ENCODE data around the gene SHISA7. TPM values are rescaled to one million over a fixed set of nuclear protein-coding genes. Genes with fewer than 3 reads are reported as not detected.
A peak's percentile ranks its signal among the peaks of the same experiment; 100 is the strongest.

Gene SHISA7
- not detected for total RNA-seq

DNA sequence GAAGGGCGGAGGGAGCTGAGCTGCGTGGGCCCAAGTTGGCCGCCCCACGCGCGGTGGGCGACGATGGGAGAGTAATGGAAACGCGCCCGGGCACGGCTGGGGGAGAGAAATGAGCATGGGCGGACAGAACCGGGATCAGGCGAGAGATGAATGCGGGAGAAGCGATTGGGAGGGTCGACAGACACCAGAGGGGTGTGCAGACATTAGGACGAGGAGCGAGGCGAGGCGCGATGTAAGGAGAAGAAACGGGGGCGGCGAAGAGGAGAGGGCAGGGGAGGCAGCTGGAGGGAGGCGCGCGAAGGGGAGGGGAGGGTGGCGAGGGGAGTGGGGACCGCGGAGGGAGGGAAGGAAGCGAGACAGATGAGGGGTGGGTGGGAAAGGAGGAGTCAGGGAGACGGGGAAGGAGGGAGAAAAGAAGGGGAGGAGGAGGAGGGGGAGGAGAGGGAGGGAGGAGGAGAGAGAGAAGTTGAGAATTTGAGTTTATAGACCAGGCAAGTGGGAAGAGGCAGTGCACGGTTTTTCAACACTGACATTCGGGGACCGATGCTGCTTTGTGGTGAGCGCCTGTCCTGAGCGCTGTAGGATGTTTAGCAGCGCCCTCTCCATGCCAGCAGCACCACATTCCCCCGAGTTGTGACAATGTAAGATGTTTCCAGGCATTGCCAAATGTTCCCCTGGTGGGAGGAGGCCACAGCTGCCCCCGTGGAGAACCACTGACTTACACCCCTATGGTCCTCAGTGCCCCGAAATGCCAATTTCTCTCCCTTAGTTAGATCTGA, at the start of gene SHISA7:
Gene SHISA7, minus strand, starts transcription at position 256 of the 779 bp plus-strand sequence. CDS start 437 bp downstream, outside the sequence.
- ATAC-seq = no peak

DNA sequence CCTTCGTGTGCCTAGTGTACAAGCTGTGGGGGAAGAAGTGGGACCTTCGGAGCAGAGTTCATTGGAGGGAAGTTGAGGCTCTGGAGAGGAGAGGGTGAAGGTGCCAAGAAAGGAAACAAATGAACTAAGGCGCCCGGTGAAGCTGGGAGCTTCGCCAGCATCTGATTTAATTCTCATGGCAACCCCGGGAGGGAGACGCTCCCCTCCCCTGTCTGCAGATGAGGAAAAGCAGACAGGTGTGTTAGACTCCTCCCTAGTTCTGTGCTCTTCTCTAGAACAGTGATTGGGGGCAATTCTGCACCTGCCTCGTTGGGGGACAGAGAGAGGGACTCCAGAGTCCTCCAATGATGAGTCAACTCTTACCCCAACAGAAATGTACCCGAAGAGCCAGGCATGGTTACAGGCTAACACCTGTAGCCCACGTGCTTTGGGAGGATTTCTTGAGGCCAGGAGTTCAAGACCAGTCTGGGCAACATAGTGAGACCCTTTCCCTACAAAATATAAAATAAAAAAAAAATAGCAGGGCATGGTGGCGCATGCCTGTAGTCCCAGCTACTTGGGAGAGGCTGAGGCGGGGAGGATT, 49.4 kb upstream of the SHISA7 start:
- peak; percentile 11 for ATAC-seq

DNA sequence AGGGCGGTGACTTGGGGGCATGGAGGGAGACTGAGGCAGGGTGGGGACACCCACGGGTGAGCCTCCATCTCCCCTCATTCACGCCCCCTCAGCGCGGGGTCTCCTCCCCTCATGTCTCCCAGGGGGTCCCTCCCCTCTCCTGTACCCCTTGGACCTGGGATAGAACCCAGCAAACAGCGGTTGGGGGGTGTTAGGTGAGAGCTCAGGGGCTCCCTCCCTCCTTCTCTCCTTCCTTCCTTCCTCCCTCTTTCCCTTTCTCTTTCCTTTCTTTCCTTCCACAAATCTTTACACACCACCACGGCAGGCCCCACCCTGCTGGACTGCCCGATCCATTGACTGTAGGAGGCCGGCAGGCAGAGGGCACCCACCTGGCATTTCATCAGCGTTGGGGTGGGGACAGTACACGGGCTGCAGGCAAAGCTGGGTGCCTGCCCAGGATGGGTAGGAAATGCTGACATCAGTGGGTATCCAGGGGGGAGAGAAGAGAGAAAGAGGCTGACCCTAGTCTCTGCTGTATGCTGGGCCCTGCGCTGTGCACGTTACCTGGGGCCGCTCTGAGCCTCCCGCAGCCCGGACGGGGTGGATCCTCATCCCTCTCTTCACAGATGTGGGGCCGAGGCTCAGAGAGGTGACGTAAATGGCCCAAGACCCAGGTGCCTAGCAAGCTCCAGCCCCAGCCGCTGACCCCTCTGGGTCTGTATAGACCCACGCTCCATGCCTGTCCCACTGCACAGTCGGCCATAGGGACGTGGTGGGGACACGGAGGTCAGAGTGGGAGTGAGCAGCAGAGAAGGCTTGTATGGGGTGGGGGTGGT, 48.7 kb upstream of the SHISA7 start:
- no peak for ATAC-seq

DNA sequence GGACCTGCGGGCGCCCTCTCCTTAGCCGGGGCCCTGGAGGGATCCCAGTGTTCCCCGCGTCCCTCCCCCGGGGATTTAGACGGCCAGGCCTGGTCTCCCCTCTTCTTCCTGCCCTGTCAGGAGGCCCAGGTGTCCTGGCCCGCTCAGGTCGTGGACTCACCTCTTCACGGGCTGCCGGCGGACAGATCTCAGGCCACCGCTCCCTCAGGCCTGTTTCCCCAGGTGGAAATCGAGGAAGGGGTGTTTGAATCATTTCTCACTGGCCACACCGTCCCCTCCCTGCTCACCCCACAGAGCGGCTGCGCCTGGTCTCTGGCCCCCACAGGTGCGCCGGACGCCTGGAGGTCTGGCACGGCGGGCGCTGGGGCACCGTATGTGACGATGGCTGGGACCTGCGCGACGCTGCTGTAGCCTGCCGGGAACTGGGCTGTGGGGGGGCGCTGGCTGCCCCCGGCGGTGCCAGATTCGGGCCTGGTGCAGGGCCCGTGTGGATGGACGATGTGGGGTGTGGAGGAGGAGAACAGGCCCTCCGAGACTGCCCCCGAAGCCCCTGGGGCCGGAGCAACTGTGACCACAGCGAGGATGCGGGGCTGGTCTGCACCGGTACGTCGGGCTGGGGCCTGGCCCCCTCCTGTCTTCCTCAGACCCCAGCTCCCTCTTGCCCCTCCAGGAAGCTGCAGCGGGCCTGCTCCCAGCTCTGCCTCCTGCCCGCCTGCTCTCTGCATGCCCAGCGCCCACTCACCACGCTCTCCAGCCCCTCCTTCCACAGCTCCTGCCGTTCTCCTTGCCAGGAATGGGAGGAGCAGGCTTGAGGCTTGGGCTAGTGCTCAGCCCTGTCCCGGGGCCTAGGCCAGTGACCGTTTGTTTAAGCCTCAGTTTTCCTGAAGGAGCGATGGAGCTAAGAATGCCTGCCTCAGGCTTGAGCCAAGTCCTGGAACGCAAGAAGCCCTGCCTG, 47.7 kb upstream of the SHISA7 start:
- ATAC-seq = no peak

DNA sequence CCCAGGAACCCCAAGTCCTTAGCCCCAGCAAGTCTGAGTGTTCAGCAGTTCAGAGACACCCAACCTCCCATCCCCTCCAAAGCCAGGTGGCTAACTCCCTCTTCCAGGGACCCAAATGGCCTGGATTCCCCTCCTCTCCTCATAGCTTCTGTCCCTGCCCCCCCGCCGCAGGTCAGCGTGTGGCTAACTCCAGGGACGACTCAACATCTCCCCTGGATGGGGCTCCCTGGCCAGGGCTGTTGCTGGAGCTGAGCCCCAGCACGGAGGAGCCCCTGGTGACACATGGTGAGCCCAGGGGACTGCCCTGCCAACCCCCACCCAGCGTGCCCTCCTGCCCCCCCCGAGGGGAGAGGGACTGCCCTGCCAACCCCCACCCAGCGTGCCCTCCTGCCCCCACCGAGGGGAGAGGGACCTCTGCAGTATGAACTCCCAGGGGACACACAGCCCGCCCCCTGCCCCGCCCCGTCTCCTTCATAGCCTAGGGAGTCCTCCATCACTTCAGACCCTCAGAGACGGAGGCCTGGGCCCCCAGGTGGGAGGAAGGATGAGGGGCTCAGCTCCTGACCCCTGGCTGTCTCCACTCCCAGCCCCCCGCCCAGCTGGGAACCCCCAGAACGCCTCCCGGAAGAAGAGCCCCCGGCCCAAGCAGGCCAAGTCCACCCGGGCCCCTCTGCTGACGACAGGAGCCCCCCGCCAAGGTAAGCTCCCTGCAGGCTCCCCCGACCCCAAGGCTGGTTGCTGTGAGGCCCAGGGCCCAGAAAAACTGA, 46.8 kb upstream of the SHISA7 start:
- ATAC-seq = no peak

- no peak for ATAC-seq
These were observed 46.0 kb upstream of the SHISA7 start for GRCh38 chr19:55488986-55489710.

- ATAC-seq = no peak
These were observed 45.0 kb upstream of the SHISA7 start, which contains the start of gene SSC5D for GRCh38 chr19:55487924-55488687. TSS of gene SSC5D (plus strand) at chr19:55488436. CDS start at chr19:55488590, 154 bp downstream.

DNA sequence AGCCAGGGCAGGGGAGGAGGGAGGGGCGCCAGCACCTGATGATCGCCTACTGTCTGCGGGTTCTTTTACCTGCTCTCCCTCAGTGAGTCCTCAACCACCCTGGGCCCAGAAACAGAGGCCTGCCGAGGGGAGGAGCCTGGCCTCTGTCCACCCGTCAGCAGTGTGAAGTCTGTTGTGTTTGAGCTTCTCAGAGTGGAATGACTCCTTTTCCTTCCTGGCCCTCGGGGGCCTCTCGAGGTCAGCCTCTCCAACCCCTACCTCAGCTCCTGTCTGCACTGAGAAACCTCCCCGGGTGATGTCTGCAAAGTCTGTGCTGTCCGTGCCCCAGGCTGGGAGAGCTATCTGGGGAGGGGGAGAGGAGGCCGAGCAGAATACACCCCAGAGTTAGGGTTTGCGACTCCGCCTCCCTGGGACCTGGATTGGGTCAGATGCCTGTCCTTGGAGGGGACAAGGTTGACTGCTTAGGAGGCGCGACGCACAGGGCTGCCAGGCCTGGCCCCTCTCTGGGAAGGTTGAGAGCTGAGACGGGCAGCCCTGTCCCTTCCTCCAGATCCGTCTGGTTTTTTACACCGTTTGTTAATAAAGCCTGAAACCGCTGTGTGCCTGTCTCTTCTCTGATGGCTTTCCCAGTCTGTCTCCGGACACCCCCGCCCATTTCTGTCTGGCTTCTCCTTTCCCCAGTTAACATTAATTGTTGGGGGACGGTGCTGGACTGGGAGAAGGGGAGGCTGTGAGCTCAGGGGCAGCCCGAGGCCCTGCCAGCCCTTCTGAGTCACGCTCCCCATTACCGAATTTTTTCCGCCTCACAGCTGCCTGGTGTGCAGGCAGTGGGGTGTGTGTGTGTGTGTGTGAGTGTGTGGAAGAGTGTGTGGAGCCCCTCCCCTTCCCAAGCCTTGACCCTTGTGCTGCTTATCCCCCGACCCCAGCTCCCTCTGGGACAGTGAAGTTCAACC, 44.1 kb upstream of the SHISA7 start:
- ATAC-seq = peak; percentile 40

DNA sequence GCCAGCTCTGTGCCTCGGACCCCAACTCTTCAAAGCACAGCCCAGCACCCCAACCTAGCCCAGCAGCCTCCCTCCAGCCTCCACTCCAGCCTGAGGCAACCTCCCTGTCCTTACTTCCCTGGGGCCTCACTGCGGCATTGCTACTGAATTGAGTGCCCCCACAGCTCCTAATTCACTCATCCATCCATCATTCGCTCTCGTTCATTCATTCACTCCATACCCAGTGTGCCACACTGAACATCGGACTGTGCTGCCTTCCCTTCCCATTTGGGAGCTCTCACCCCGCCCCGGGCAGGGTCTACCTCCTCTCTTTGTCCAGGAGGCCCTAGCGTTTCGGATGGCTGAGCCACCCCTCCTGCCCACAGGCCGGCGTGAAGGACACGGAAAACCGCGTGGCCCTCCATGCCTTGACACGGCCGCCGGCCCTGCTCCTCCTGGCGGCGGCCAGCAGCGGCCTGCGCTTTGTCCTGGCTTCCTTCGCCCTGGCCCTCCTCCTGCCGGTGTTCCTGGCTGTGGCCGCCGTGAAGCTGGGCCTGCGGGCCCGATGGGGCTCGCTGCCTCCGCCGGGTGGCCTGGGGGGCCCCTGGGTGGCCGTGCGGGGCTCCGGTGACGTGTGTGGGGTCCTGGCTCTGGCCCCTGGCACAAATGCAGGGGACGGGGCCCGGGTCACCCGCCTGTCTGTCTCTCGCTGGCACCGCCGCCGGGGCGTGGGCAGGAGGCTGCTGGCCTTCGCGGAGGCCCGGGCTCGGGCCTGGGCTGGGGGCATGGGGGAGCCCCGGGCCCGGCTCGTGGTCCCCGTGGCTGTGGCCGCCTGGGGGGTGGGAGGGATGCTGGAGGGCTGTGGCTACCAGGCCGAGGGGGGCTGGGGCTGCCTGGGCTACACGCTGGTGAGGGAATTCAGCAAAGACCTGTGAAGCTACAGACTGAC, 43.2 kb upstream of the SHISA7 start:
- no peak for ATAC-seq

GRCh38 chr19:55485439-55486011, 42.4 kb upstream of the SHISA7 start:
- no peak for ATAC-seq

- ATAC-seq = peak; percentile 20
These were observed 41.7 kb upstream of the SHISA7 start, which contains the start of gene NAT14 for GRCh38 chr19:55484593-55485438. TSS of gene NAT14 (plus strand) at chr19:55485188. CDS start at chr19:55485709, 521 bp downstream.

- ATAC-seq = no peak
These were observed 40.8 kb upstream of the SHISA7 start for GRCh38 chr19:55483706-55484592.

DNA sequence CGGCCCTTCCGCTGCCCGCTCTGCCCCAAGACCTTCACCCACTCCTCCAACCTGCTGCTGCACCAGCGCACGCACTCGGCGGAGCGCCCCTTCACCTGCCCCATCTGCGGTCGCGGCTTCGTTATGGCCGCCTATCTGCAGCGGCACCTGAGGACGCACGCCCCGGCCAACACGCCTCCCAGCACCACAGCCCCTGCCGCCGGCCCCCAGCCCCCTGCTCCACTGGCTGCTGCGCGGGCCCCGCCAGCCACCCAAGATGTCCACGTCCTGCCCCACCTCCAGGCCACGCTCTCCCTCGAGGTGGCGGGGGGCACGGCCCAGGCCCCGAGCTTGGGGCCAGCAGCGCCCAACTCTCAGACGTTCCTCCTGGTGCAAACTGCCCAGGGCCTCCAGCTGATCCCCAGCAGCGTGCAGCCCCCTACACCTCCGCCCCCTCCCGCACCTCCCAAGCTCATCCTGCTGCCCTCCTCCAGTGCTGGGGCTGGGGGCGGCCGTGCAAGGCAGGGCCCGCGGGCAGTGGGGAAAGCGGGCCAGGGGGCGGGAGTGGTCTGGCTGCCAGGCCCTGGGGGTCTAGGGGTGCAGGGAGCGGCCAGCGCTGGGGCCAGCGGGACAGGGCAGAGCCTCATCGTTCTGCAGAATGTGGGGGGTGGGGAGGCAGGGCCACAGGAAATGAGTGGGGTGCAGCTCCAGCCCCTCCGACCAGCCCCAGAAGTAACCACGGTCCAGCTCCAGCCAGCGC, 40.0 kb upstream of the SHISA7 start:
- no peak for ATAC-seq

Data from esophagus mucosa (tissue), 1 donor.